EL (cell line): ENCODE results near the gene DDRGK1.
A peak's percentile ranks its signal among the peaks of the same experiment; 100 is the strongest.
"Not testable (repeated sequence)": the region's sequence is repeated elsewhere in the genome, so short reads cannot be mapped to it uniquely, and the experiment has no call there.

ENCODE experiments used
- DNase-seq: peaks from one replicate; pipeline ENCODE4 v3.0.0-alpha.2; 2016

Gene DDRGK1

GRCh38 chr20:3233991-3234498 lies 29.6 kb upstream of the DDRGK1 start:
- no peak for DNase-seq

GRCh38 chr20:3233131-3233990 lies 28.9 kb upstream of the DDRGK1 start:
- DNase-seq: no peak

GRCh38 chr20:3231889-3232588 lies 27.6 kb upstream of the DDRGK1 start:
- no peak for DNase-seq

GRCh38 chr20:3231116-3231515 lies 26.6 kb upstream of the DDRGK1 start:
- no peak for DNase-seq

GRCh38 chr20:3229798-3230197 lies 25.3 kb upstream of the DDRGK1 start:
- no peak for DNase-seq

GRCh38 chr20:3229158-3229557 lies 24.7 kb upstream of the DDRGK1 start:
- no peak for DNase-seq

- no peak for DNase-seq
These were observed 24.2 kb upstream of the DDRGK1 start for GRCh38 chr20:3228750-3229032.

- DNase-seq: no peak
These were observed 23.7 kb upstream of the DDRGK1 start for GRCh38 chr20:3227936-3228749.

DNA sequence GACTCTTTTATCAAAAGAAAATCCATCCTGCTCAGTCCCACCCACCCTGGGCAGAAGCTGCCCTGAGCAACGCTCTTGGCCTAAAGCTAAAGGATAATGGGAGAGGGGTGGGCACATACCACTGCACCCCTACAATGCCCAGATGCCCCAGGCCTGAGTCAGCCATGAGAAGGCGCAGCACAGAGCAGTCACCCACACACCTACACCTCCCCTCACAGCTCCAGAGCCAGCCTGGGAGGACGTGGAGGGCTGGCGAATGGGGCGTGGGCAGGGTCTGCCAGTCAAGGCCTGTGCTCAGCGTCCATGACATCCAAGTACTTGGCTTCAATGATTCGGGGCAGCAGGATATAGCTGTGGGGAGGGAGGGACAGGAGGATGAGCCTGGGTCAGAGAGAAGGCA lies 23.0 kb upstream of the DDRGK1 start:
- DNase-seq: no peak

- DNase-seq: no peak
These were observed 22.4 kb upstream of the DDRGK1 start for GRCh38 chr20:3226864-3227263.

- DNase-seq: no peak
These were observed 21.6 kb upstream of the DDRGK1 start for GRCh38 chr20:3226093-3226492.

- DNase-seq: no peak
These were observed 20.4 kb upstream of the DDRGK1 start for GRCh38 chr20:3224681-3225421.

DNA sequence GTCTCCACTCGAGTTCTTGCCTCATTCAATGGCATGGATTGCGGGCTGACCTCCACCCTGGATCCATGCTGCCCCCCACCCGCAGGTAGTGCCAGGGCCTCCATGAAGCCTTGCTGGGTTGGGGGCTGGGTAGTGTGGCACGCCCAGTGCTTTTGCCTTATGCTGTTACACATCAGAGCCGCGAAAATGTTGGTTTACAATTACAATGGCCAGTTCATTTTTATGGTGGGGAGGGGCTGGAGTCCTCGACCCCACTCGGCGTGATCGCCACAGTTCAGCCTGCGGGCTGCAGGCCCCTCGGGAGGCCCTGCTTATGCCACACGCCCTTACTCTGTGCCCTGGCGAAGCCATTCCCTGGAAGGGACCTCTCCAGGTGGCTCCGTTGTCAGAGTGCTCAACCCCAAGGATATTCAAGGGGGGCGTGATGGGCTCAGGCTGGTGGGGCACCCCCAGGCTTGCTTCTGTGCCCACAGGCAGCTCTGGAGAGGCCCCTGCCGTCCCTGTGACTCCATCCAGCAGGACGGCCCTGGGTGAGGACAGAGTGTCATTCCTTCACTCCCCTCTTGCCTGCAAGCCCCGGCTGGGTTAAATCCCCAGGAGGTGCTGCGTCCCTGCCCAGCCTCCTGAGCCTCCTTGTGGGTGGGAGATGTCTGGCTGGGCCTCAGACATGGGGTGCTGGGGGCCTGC lies 19.7 kb upstream of the DDRGK1 start:
- DNase-seq: no peak

DNA sequence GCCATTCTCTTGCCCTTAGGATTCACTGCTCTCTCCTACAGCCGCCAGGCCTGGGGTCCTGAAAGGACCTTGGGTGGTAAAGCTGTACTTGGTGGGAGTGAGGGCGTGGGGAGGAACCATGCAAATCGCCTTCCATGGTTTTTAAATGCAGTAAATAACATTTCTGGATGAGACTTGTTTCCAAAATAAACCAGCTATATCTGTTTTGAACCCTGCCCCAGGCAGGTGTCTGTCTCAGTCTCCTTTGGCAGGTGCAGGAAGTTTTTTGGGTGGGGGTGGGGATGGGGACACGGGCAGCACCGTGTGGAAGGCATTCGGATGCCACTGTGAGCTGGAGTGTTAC lies 19.1 kb upstream of the DDRGK1 start:
- no peak for DNase-seq

GRCh38 chr20:3222635-3223600 lies 18.4 kb upstream of the DDRGK1 start:
- no peak for DNase-seq

GRCh38 chr20:3221398-3222226 lies 17.1 kb upstream of the DDRGK1 start:
- DNase-seq: no peak

DNA sequence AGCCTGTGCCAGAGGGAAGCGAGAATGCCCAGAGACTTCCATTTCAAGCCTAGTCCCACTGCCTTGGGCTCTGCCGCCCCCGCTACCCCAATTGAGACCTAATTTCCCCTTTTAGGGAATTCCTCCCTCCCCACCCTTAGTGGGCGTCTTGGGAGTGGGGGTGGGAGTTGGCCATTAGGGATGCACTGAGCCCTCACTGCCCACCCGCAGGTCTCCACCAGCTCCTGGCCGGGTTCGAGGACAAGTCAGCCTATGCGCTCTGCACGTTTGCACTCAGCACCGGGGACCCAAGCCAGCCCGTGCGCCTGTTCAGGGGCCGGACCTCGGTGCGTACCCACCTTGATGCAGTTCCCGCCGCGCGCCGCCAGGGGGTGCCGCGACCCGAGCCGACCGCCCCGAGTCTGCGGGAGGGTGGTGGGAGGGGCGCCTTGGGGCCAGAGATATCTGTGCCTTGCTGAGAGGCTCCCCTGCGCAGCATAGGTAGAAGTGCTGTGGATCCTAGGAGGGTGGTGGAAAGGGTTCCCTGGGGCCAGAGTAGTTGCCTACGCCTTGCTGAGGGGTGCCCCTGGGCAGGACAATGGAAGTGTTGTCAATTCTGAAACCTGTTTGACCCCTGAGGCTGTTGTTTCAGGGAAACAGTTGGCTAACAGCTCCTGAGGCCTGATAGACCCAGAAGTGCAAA lies 14.0 kb upstream of the DDRGK1 start:
- DNase-seq: peak; percentile 36

DNA sequence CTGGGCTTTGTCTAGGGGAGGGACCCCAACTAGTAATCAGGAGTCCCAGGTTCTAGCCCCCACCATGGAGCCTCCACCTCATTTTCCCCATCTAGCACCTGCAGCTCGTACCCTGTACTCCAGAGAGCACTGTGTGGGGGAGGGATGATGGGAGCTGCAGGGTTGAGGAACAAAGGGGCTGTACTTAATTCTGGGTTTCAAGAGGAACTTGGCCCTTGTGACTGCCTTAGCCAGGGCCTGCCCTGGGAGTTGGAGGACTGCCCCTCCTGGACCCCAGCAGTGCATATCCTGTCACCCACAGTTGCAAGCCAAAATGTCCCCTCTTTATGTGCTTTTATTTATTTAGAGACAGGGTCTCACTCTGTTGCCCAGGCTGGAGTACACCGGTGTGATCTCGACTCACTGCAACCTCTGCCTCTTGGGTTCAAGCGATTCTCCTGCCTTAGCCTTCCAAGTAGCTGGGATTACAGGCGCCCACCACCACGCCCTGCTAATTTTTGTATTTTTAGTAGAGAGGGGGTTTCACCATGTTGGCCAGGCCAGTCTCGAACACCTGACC lies 11.0 kb upstream of the DDRGK1 start:
- not testable (repeated sequence) for DNase-seq

GRCh38 chr20:3213226-3213625 lies 8.7 kb upstream of the DDRGK1 start:
- no peak for DNase-seq
